Mucosa of descending colon (tissue), 3 donors: ENCODE measurements around the gene ENTPD6. TPM values are rescaled to one million over a fixed set of nuclear protein-coding genes. Genes with fewer than 3 reads are reported as not detected.

ENCODE experiments used
- ATAC-seq: fragments of 200-7000 bp; cut with Tn5 transposase; one replicate; pipeline ENCODE4 v1.9.1; 2020; ENCODE audit warnings: mild to moderate bottlenecking, moderate library complexity
- DNase-seq, 3 donors: peaks; one replicate each; pipeline ENCODE4 v3.0.0-alpha.2; 2020
- H3K36me3 ChIP-seq: fragments of 200-600 bp; one replicate; pipeline ENCODE4 v1.8.0; 2021; ENCODE audit warnings: low read depth, mild to moderate bottlenecking
- H3K4me1 ChIP-seq: fragments of 200-600 bp; one replicate; pipeline ENCODE4 v1.8.0; 2021; ENCODE audit warnings: low read depth, mild to moderate bottlenecking
- H3K4me3 ChIP-seq: fragments of 200-600 bp; one replicate; pipeline ENCODE4 v1.8.0; 2021; ENCODE audit warnings: mild to moderate bottlenecking
- H3K9me3 ChIP-seq: fragments of 200-600 bp; one replicate; pipeline ENCODE4 v1.8.0; 2021; ENCODE audit warnings: mild to moderate bottlenecking
- CTCF ChIP-seq: fragments of 200-600 bp; IDR thresholded peaks from one replicate; pipeline ENCODE4 v1.8.0; 2022; ENCODE audit warnings: antibody characterized with exemption, mild to moderate bottlenecking
- intact Hi-C, 2 donors: fragments of 100-400 bp; cut with DNase I in 1 of 2; cut with micrococcal nuclease in 1 of 2; formaldehyde crosslinking; loops; one replicate each; pipeline versions ENCODE4 v1.11.0 to v1.11.1; 2022; cut with DNase I, micrococcal nuclease
- total RNA-seq, 3 donors: library from RNA; stranded (reverse); fragmentation: NEBNext Ultra II Directional in 2 of 3; extraction: Animal tissue kit (Norgen Biotek cat#: 25700) in 2 of 3; gene quantifications; one replicate each; pipeline versions ENCODE4 v1.2.1 to v1.2.4, GENCODE V29; 2021 to 2023
- donor health status: DM: no; HTN: no; CAD: no; lungs with moderate emphysema.
- donor health status: DM: no; HTN: no; CAD: no.
- donor health status: DM: no; HTN: yes; CAD: no.

Gene ENTPD6
- total RNA-seq, 3 donors from 2014 or later: 114 to 191 (median 140) TPM

GRCh38 chr20:25219365-25219764 is 23.9 kb downstream of the ENTPD6 start:
- DNase-seq: no peak
- Histone ChIP-seq H3K9me3 (no peaks in the 10 kb centered on the region), H3K4me1 (peaks cover 17% of the 10 kb centered on the region), H3K36me3 (peaks cover 8% of the 10 kb centered on the region), H3K4me3 (no peak overlapping the region)
- no peak for ATAC-seq
- intact Hi-C loops: no loop called here
- no peak for TF ChIP-seq CTCF

DNA sequence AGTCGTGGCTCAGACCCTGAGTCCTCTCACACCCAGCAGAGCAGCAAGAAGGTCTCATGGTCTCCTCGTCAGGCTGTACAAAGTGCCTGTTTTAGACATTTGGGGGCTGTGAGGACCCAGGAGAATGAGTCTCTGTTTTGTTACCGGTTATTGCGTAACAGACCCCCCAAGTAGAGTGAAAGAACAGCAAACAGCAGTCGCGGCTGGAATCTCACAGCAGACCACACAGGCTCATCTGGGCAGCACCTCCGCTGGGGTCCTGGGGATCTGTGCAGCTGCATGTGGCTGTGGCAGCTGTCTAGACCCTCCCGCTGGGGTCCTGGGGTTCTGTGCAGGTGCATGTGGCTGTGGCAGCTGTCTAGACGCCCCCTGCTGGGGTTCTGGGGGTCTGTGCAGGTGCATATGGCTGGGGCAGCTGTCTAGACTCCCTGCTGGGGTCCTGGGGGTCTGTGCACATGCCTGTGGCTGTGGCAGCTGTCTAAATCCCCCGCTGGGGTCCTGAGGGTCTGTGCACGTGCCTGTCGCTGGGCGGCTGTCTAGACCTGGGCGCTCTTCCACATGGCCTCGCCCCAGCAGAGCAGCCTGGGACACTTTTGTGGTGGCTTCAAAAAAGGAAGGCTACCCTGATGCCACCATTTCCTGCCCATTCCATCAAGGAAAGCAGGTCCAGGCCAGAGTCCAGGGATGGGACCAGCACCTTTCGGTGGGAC is 24.7 kb downstream of the ENTPD6 start:
- DNase-seq: peak in 1 of 3 donors; percentile 46
- ATAC-seq: no peak
- Histone ChIP-seq H3K4me1 (peaks cover 17% of the 10 kb centered on the region), H3K9me3 (no peaks in the 10 kb centered on the region), H3K4me3 (no peak overlapping the region), H3K36me3 (peaks cover 8% of the 10 kb centered on the region)
- no peak for TF ChIP-seq CTCF
- intact Hi-C loops: no loop called here

DNA sequence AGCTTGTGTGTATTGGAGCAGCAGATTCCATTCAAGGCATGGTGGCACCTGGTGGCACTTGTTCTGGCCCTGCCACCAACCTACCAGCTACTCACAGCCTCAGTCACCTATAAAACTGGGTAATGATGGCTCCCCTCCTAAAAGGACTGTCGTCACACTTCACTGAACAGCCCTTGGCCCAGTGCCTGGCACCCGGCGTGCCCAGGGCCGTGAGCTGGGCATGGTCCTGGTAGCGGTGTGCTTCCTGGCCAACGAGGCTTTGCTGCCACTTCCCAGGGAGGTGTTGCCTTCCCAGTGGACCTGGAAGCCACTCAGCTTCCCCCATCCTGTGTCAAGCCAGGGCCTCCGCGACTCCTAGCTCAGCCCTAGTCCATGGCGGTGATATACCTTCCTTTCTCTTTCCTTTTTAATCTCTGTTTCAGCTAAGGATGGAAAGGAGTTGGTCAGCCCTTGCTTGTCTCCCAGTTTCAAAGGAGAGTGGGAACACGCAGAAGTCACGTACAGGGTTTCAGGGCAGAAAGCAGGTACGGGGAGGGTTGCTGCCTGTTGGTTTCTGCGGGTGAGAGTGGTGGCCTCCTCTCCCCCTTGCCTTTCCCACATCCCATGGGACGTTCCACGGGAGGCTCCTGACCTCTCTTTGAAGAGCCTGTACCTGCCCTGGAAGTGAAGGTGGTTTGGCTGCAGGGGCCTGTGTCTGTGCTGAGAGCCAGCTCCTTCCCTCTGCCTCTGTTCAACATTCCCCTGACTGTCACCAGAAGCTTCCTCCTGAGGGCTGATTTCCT is 25.5 kb downstream of the ENTPD6 start:
- H3K36me3 ChIP-seq: peaks cover 7% of the 10 kb centered on the region
- intact Hi-C loops: no loop called here
- no peak overlapping the region for H3K4me3 ChIP-seq
- no peaks in the 10 kb centered on the region for H3K9me3 ChIP-seq
- ATAC-seq (peak; percentile 80), DNase-seq (peak; percentile 77 to 88 (median 83))
- H3K4me1 ChIP-seq: peaks cover 17% of the 10 kb centered on the region
- no peak for TF ChIP-seq CTCF

GRCh38 chr20:25221592-25222460 is 26.3 kb downstream of the ENTPD6 start:
- intact Hi-C loops: no loop called here

More at GRCh38 chr20:25221592-25222460, 26.3 kb downstream of the ENTPD6 start:
- TF ChIP-seq CTCF: no peak
- no peak overlapping the region for H3K4me3 ChIP-seq
- H3K36me3 ChIP-seq: no peaks in the 10 kb centered on the region
- ATAC-seq (no peak), DNase-seq (no peak)
- peaks cover 17% of the 10 kb centered on the region for H3K4me1 ChIP-seq
- no peaks in the 10 kb centered on the region for H3K9me3 ChIP-seq
